GM18511 (cell line): Measurements from ENCODE around the gene PKNOX2.
A peak's percentile ranks its signal among the peaks of the same experiment; 100 is the strongest.

Source experiments
- ATAC-seq: cut with Tn5 transposase; IDR thresholded peaks from one replicate; pipeline ENCODE4 v1.9.1; 2021; ENCODE audit warnings: mild to moderate bottlenecking, moderate library complexity; ENCODE audit not compliant: unreplicated experiment

Gene PKNOX2

GRCh38 chr11:125401746-125402145 lies 237.2 kb downstream of the PKNOX2 start:
- no peak for ATAC-seq

GRCh38 chr11:125402435-125402834 lies 237.9 kb downstream of the PKNOX2 start:
- no peak for ATAC-seq

- ATAC-seq = no peak
Observed at GRCh38 chr11:125404157-125404810, 239.7 kb downstream of the PKNOX2 start.

- ATAC-seq = peak; percentile 96
Observed at GRCh38 chr11:125404811-125405790, 240.6 kb downstream of the PKNOX2 start.

GRCh38 chr11:125407046-125407445 lies 242.5 kb downstream of the PKNOX2 start:
- ATAC-seq = no peak

GRCh38 chr11:125408311-125408711 lies 243.8 kb downstream of the PKNOX2 start:
- no peak for ATAC-seq

- ATAC-seq = no peak
Observed at GRCh38 chr11:125410091-125410490, 245.5 kb downstream of the PKNOX2 start.

GRCh38 chr11:125412177-125412496 lies 247.6 kb downstream of the PKNOX2 start:
- no peak for ATAC-seq

- no peak for ATAC-seq
Observed at GRCh38 chr11:125412509-125412908, 248.0 kb downstream of the PKNOX2 start.

- ATAC-seq = no peak
Observed at GRCh38 chr11:125413226-125413625, 248.7 kb downstream of the PKNOX2 start.

GRCh38 chr11:125414121-125414520 lies 249.6 kb downstream of the PKNOX2 start:
- no peak for ATAC-seq

- ATAC-seq = no peak
Observed at GRCh38 chr11:125416981-125417935, 252.7 kb downstream of the PKNOX2 start.

GRCh38 chr11:125418396-125418795 lies 253.8 kb downstream of the PKNOX2 start:
- no peak for ATAC-seq

GRCh38 chr11:125422681-125423080 lies 258.1 kb downstream of the PKNOX2 start:
- ATAC-seq = no peak

- no peak for ATAC-seq
Observed at GRCh38 chr11:125423247-125423849, 258.8 kb downstream of the PKNOX2 start.

GRCh38 chr11:125425601-125426000 lies 261.1 kb downstream of the PKNOX2 start:
- ATAC-seq = no peak

- ATAC-seq = no peak
Observed at GRCh38 chr11:125426818-125427528, 262.4 kb downstream of the PKNOX2 start.

- ATAC-seq = no peak
Observed at GRCh38 chr11:125428486-125429173, 264.1 kb downstream of the PKNOX2 start.

GRCh38 chr11:125429174-125429707 lies 264.7 kb downstream of the PKNOX2 start:
- peak; percentile 56 for ATAC-seq
